Prostate gland (tissue), 2 donors: ENCODE results near the gene TNFRSF14.

Experiments
- CTCF ChIP-seq, 4 experiments: fragments of 200-600 bp in 2 of 4; fragments of 450-650 bp in 2 of 4; sonication (generic) in 2 of 4; IDR thresholded peaks; 1 replicate in 3 of 4; 2 replicates in 1 of 4; pipeline ENCODE4 v1.5.1; 2016 to 2019; ENCODE audit warnings: antibody characterized with exemption in 4 of 4, mild to moderate bottlenecking in 2 of 4, moderate library complexity in 2 of 4
- POLR2A ChIP-seq: fragments of 450-650 bp; IDR thresholded peaks from one replicate; pipeline ENCODE4 v1.6.1; 2016; ENCODE audit warnings: antibody characterized with exemption, mild to moderate bottlenecking
- POLR2AphosphoS5 ChIP-seq: sonication (generic); formaldehyde crosslinking; IDR thresholded peaks from one replicate; pipeline ENCODE4 v1.6.1; 2017; ENCODE audit warnings: antibody characterized with exemption

DNA sequence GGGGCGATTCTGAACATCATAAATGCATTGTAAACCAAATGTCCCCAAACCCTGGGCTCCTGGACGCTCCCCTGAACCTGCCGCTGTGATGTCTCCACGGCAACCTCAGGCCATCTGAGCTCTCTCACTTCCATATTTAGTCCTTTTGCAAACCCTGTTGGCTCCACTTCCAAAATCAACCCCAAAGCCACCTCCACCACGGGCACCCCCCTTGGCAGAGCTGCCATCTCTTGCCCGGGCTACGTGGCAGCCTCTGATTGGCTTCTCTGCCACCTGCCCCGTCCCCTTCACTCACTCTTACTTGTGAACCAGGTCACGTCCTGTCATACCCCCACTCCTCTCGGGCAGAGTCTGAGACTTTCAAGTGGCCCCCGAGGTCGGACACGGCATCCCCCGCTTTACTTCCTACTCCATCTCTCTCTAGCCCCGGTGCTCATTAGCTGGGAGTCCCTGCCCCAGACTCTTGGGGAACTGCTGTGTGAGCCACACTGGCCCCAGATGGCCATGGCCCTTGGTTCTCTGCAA, 46.2 kb downstream of the TNFRSF14 start:
- TF ChIP-seq CTCF (IDR thresholded peaks at IDR 0.05): no peak
- no peak for TF ChIP-seq POLR2AphosphoS5
- TF ChIP-seq POLR2A: no peak
